NCI-H2107 treated with DMSO at 0.1 percent for 48 hours (cell line): ENCODE data around the gene RAPH1.

Experiments used
- DNase-seq: peaks from one replicate; lab custom pipeline; 2025; ENCODE audit not compliant: unreplicated experiment; lab: John Stamatoyannopoulos, UW

RAPH1 gene

GRCh38 chr2:203366639-203367466, 168.2 kb downstream of the RAPH1 start:
- no peak for DNase-seq

- no peak for DNase-seq
Observed at GRCh38 chr2:203361922-203362321, 173.2 kb downstream of the RAPH1 start.

- no peak for DNase-seq
Observed at GRCh38 chr2:203361495-203361894, 173.6 kb downstream of the RAPH1 start.

GRCh38 chr2:203360833-203361430, 174.2 kb downstream of the RAPH1 start:
- DNase-seq = no peak

- no peak for DNase-seq
Observed at GRCh38 chr2:203359450-203359849, 175.7 kb downstream of the RAPH1 start.

GRCh38 chr2:203354966-203355365, 180.1 kb downstream of the RAPH1 start:
- no peak for DNase-seq

- no peak for DNase-seq
Observed at GRCh38 chr2:203352604-203353255, 182.4 kb downstream of the RAPH1 start.

GRCh38 chr2:203347375-203347774, 187.7 kb downstream of the RAPH1 start:
- no peak for DNase-seq

GRCh38 chr2:203346612-203347011, 188.5 kb downstream of the RAPH1 start:
- no peak for DNase-seq

- no peak for DNase-seq
Observed at GRCh38 chr2:203344667-203345066, 190.4 kb downstream of the RAPH1 start.
